Kidney epithelial cell (primary cell): ENCODE data around the gene GMEB2. TPM values are rescaled to one million over a fixed set of nuclear protein-coding genes. Genes with fewer than 3 reads are reported as not detected.

Experiments
- DNase-seq: peaks from one replicate; pipeline ENCODE4 v3.0.0-alpha.2; 2010; ENCODE audit warnings: low read depth
- H3K27me3 ChIP-seq: 2 replicates; pipeline ENCODE4 v1.6.0; 2011; ENCODE audit warnings: low read length; ENCODE audit not compliant: control insufficient read depth, insufficient read depth
- H3K36me3 ChIP-seq: 2 replicates; pipeline ENCODE4 v1.5.1; 2011; ENCODE audit warnings: low read length; ENCODE audit not compliant: control insufficient read depth, insufficient read depth
- H3K4me3 ChIP-seq: 2 replicates; pipeline ENCODE4 v1.5.1; 2011; ENCODE audit warnings: low read depth, mild to moderate bottlenecking, control low read depth, low read length
- CTCF ChIP-seq: IDR thresholded peaks from 2 replicates; pipeline ENCODE4 v1.5.1; 2011; ENCODE audit warnings: mild to moderate bottlenecking, moderate library complexity, low read length, control low read depth, inconsistent platforms; ENCODE audit not compliant: insufficient read depth, poor library complexity, severe bottlenecking
- total RNA-seq: library from RNA; depleted of rRNA; stranded (reverse); fragments of >200 nt; gene quantifications from 2 replicates; pipeline ENCODE4 v1.2.3, GENCODE V29; 2015

The GMEB2 gene
- total RNA-seq, 1 donor from 2014 or later, result 17.7 TPM

GRCh38 chr20:63591786-63592355, 35.0 kb downstream of the GMEB2 start:
- no peaks in the 10 kb centered on the region for H3K27me3 ChIP-seq
- no peaks in the 10 kb centered on the region for H3K36me3 ChIP-seq
- no peak for TF ChIP-seq CTCF
- no peak for DNase-seq
- no peak overlapping the region for H3K4me3 ChIP-seq

GRCh38 chr20:63591147-63591533, 35.8 kb downstream of the GMEB2 start:
- Histone ChIP-seq H3K36me3 (no peaks in the 10 kb centered on the region), H3K4me3 (no peak overlapping the region), H3K27me3 (no peaks in the 10 kb centered on the region)
- DNase-seq, result no peak
- no peak for TF ChIP-seq CTCF

GRCh38 chr20:63590218-63591146, 36.4 kb downstream of the GMEB2 start:
- Histone ChIP-seq H3K27me3 (no peaks in the 10 kb centered on the region), H3K36me3 (no peaks in the 10 kb centered on the region), H3K4me3 (no peak overlapping the region)
- no peak for TF ChIP-seq CTCF
- no peak for DNase-seq

GRCh38 chr20:63589261-63590217, 37.4 kb downstream of the GMEB2 start:
- Histone ChIP-seq H3K4me3 (no peak overlapping the region), H3K27me3 (no peaks in the 10 kb centered on the region), H3K36me3 (no peaks in the 10 kb centered on the region)
- no peak for DNase-seq
- no peak for TF ChIP-seq CTCF

GRCh38 chr20:63588641-63589041, 38.3 kb downstream of the GMEB2 start:
- no peak for DNase-seq
- TF ChIP-seq CTCF, result no peak
- Histone ChIP-seq H3K36me3 (no peaks in the 10 kb centered on the region), H3K4me3 (no peak overlapping the region), H3K27me3 (no peaks in the 10 kb centered on the region)
